ENCODE measurements around the gene SLC6A3. TPM values are rescaled to one million over a fixed set of nuclear protein-coding genes. Genes with fewer than 3 reads are reported as not detected.
A peak's percentile ranks its signal among the peaks of the same experiment; 100 is the strongest.

The SLC6A3 gene
- total and polyA plus RNA-seq, 2 donors (not counting 3 experiments of a cell fraction or from before 2014, with no cell fraction given): not detected

- TSS peak; percentile 41 for BruUV-seq (replicated peaks)
- DNase-seq (ENCODE audit: low read depth, low spot score): peak; percentile 37
- TF ChIP-seq EZH2 (IDR thresholded peaks at IDR 0.05; ENCODE audit: borderline replicate concordance, low read depth, low read length, severe bottlenecking) (no peak), FOS (IDR thresholded peaks at IDR 0.05; ENCODE audit: borderline replicate concordance, insufficient read depth, low read length) (no peak), POLR2AphosphoS5 (IDR thresholded peaks at IDR 0.05; ENCODE audit: insufficient read depth, low read depth, low read length) (no peak), GATA2 (IDR thresholded peaks at IDR 0.05; ENCODE audit: insufficient read depth, insufficient read length, low read depth, low read length) (no peak), MYC (IDR thresholded peaks at IDR 0.05; ENCODE audit: low read depth, low read length) (no peak), JUN (IDR thresholded peaks at IDR 0.05; ENCODE audit: borderline replicate concordance, insufficient read depth, insufficient read length, low read depth) (no peak)
- H4K20me1 ChIP-seq (replicated peaks; ENCODE audit: control insufficient read depth, extremely low read depth, insufficient read depth, low read length): no peaks in the 10 kb centered on the region
- intact Hi-C loops (cut with micrococcal nuclease) (loop anchor here (2.0 kb wide), 1 partner anchor 41 kb away; no protein-coding TSS in a partner anchor), dilution Hi-C loops (cut with MboI; ENCODE audit: extremely low pct_ligation_motif_present, low sequenced_read_pairs) (no loop called here)
- H3K9me1 ChIP-seq (replicated peaks; ENCODE audit: control insufficient read depth, extremely low read depth, insufficient read depth, low read length): no peaks in the 10 kb centered on the region
- H3K4me1 ChIP-seq (ENCODE audit: control insufficient read depth, extremely low read depth, insufficient read depth, low read length): peaks cover 9% of the 10 kb centered on the region
- no peaks in the 10 kb centered on the region for H3K27me3 ChIP-seq (ENCODE audit: control insufficient read depth in 2 of 2, insufficient read depth in 2 of 2, low read length in 2 of 2)
- no peak for FAIRE-seq
- ChIA-PET CTCF (interaction anchor here (0.8 to 1.8 kb wide), 4 partner anchors 35 to 301 kb away, joined by 3 to 7 read pairs (median 4); no protein-coding TSS in a partner anchor), POLR2A (no interaction called here)
- H2AFZ ChIP-seq (ENCODE audit: low read depth, low read length): peak overlapping the region; percentile 49
- peak overlapping the region; percentile 77 for H3K4me2 ChIP-seq (ENCODE audit: insufficient read depth, low read length)
- H3K4me3 ChIP-seq (replicated peaks in 1 of 3; ENCODE audit: insufficient read depth in 1 of 3, low read depth in 1 of 3, low read length in 3 of 3): peak overlapping the region; percentile 13 to 88 (median 54)
- peaks cover 16% of the 10 kb centered on the region for H3K79me2 ChIP-seq (ENCODE audit: control insufficient read depth, insufficient read depth, low read length)
- peak overlapping the region; percentile 27 for H3K9ac ChIP-seq (replicated peaks; ENCODE audit: extremely low read depth, insufficient read depth, low read length)
- H3K9me3 ChIP-seq (replicated peaks; ENCODE audit: control insufficient read depth, insufficient read depth, low read length): no peaks in the 10 kb centered on the region
- H3K27ac ChIP-seq (ENCODE audit: insufficient read depth, low read depth, low read length): peak overlapping the region; percentile 0
- H3K36me3 ChIP-seq (ENCODE audit: control insufficient read depth in 2 of 2, extremely low read depth in 1 of 2, insufficient read depth in 2 of 2, low read length in 2 of 2): peaks cover 3 to 23% of the 10 kb centered on the region in 2 experiments
Measured at GRCh38 chr5:1343931-1344901, 101.0 kb downstream of the SLC6A3 start.
